Transverse colon (tissue), 4 donors: ENCODE data around the gene HS1BP3.

Source experiments
- POLR2A ChIP-seq: fragments of 450-650 bp; IDR thresholded peaks from one replicate; pipeline ENCODE4 v1.6.1; 2016; ENCODE audit warnings: antibody characterized with exemption, mild to moderate bottlenecking, moderate library complexity
- POLR2AphosphoS5 ChIP-seq, 3 donors: sonication (generic); formaldehyde crosslinking; IDR thresholded peaks; one replicate each; pipeline ENCODE4 v1.6.1; 2016; ENCODE audit warnings: antibody characterized with exemption in 3 of 3
- TF ChIP-seq, protein P1 (sequence below), 5 experiments: fragments of 200-600 bp in 3 of 5; fragments of 450-650 bp in 2 of 5; sonication (generic) in 3 of 5; IDR thresholded peaks; 1 replicate in 2 of 5; 2 replicates in 3 of 5; pipeline ENCODE4 v1.5.1; 2016 to 2017; ENCODE audit warnings: antibody characterized with exemption in 5 of 5, inconsistent platforms in 3 of 5, mild to moderate bottlenecking in 2 of 5, moderate library complexity in 1 of 5

DNA sequence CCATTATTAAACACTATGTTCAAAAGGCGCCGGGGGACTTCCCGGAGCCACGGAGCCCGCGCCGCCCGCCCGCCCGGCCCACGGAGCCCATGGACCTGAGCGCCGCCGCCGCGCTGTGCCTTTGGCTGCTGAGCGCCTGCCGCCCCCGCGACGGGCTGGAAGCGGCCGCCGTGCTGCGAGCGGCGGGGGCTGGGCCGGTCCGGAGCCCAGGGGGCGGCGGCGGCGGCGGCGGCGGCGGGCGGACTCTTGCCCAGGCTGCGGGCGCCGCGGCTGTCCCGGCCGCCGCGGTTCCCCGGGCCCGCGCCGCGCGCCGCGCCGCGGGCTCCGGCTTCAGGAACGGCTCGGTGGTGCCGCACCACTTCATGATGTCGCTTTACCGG lies 16.2 kb upstream of the HS1BP3 start:
- TF ChIP-seq POLR2A (no peak), POLR2AphosphoS5 (IDR thresholded peaks at IDR 0.05) (no peak)
- TF ChIP-seq, protein P1, sequence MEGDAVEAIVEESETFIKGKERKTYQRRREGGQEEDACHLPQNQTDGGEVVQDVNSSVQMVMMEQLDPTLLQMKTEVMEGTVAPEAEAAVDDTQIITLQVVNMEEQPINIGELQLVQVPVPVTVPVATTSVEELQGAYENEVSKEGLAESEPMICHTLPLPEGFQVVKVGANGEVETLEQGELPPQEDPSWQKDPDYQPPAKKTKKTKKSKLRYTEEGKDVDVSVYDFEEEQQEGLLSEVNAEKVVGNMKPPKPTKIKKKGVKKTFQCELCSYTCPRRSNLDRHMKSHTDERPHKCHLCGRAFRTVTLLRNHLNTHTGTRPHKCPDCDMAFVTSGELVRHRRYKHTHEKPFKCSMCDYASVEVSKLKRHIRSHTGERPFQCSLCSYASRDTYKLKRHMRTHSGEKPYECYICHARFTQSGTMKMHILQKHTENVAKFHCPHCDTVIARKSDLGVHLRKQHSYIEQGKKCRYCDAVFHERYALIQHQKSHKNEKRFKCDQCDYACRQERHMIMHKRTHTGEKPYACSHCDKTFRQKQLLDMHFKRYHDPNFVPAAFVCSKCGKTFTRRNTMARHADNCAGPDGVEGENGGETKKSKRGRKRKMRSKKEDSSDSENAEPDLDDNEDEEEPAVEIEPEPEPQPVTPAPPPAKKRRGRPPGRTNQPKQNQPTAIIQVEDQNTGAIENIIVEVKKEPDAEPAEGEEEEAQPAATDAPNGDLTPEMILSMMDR (IDR thresholded peaks at IDR 0.05) = no peak
